Measurements from ENCODE around the gene ROR1.
"Not testable (repeated sequence)": the region's sequence is repeated elsewhere in the genome, so short reads cannot be mapped to it uniquely, and the experiment has no call there.

Gene ROR1

GRCh38 chr1:63794354-63794753 is 20.5 kb downstream of the ROR1 start:
- no peak for DNase-seq

GRCh38 chr1:63794939-63795378 is 21.1 kb downstream of the ROR1 start:
- DNase-seq = no peak

- no peak for DNase-seq
These were observed 21.6 kb downstream of the ROR1 start for GRCh38 chr1:63795455-63795854.

GRCh38 chr1:63797056-63797726 is 23.4 kb downstream of the ROR1 start:
- DNase-seq = no peak

- DNase-seq = no peak
These were observed 24.5 kb downstream of the ROR1 start for GRCh38 chr1:63798284-63798683.

- no peak for DNase-seq
These were observed 25.5 kb downstream of the ROR1 start for GRCh38 chr1:63799307-63799706.

GRCh38 chr1:63799820-63800219 is 26.0 kb downstream of the ROR1 start:
- no peak for DNase-seq

- DNase-seq = no peak
These were observed 28.3 kb downstream of the ROR1 start for GRCh38 chr1:63802109-63802508.

- no peak for DNase-seq
These were observed 31.1 kb downstream of the ROR1 start for GRCh38 chr1:63804829-63805484.

GRCh38 chr1:63807046-63807445 is 33.2 kb downstream of the ROR1 start:
- no peak for DNase-seq

- no peak for DNase-seq
These were observed 37.2 kb downstream of the ROR1 start for GRCh38 chr1:63810936-63811469.

- DNase-seq = no peak
These were observed 38.4 kb downstream of the ROR1 start for GRCh38 chr1:63812071-63812700.

- no peak for DNase-seq
These were observed 40.0 kb downstream of the ROR1 start for GRCh38 chr1:63813829-63814277.

GRCh38 chr1:63816217-63816815 is 42.5 kb downstream of the ROR1 start:
- not testable (repeated sequence) for DNase-seq

GRCh38 chr1:63817152-63817667 is 43.4 kb downstream of the ROR1 start:
- no peak for DNase-seq

- DNase-seq = no peak
These were observed 43.9 kb downstream of the ROR1 start for GRCh38 chr1:63817700-63818099.

GRCh38 chr1:63818567-63819325 is 44.9 kb downstream of the ROR1 start:
- DNase-seq = no peak

- DNase-seq = no peak
These were observed 46.0 kb downstream of the ROR1 start for GRCh38 chr1:63819795-63820194.

GRCh38 chr1:63821091-63822005 is 47.5 kb downstream of the ROR1 start:
- no peak for DNase-seq

- DNase-seq = no peak
These were observed 48.7 kb downstream of the ROR1 start for GRCh38 chr1:63822540-63822939.

- no peak for DNase-seq
These were observed 50.6 kb downstream of the ROR1 start for GRCh38 chr1:63824451-63824850.
